ENCODE measurements around the gene USP5. TPM values are rescaled to one million over a fixed set of nuclear protein-coding genes. Genes with fewer than 3 reads are reported as not detected.

The USP5 gene
- total RNA-seq, 2 experiments from 2014 or later, result 31.8 to 33.4 TPM

- POLR2A ChIA-PET, result interaction anchor here (0.6 to 8.0 kb wide), 4 partner anchors 10 to 287 kb away, joined by 3 to 57 read pairs (median 4); partner anchors contain the start of gene MLF2
- Mint-ChIP-seq H3K27me3 (peaks cover 32% of the 10 kb centered on the region), H3K36me3 (ENCODE audit: low read depth) (peaks cover 8% of the 10 kb centered on the region), H3K4me3 (peak overlapping the region; percentile 5), H3K4me1 (ENCODE audit: low read depth) (peaks cover 26% of the 10 kb centered on the region), H3K27ac (no peak overlapping the region), H3K9me3 (no peaks in the 10 kb centered on the region)
- peak; percentile 65 for ATAC-seq (ENCODE audit: poor library complexity)
- peak; percentile 71 to 90 (median 80) for DNase-seq
- peak; percentile 94 for TF ChIP-seq CTCF (IDR thresholded peaks at IDR 0.05)
- Histone ChIP-seq H3K27me3 (ENCODE audit: control insufficient read depth in 1 of 2, insufficient read depth in 2 of 2, low read length in 2 of 2) (peaks cover 19 to 29% of the 10 kb centered on the region in 2 experiments), H3K36me3 (ENCODE audit: insufficient read depth, low read length) (no peaks in the 10 kb centered on the region), H3K27ac (ENCODE audit: low read depth in 1 of 2, low read length in 2 of 2) (no peak overlapping the region), H3K4me3 (ENCODE audit: low read length) (no peak overlapping the region), H3K9me3 (ENCODE audit: control insufficient read depth in 1 of 2, insufficient read depth in 1 of 2, low read length in 2 of 2) (peaks cover 0 to 6% of the 10 kb centered on the region in 2 experiments), H3K4me1 (ENCODE audit: insufficient read depth, low read length) (peaks cover 51% of the 10 kb centered on the region)
- CTCF ChIA-PET, result interaction anchor here (0.7 to 1.8 kb wide), 6 partner anchors 33 to 73 kb away, joined by 3 to 8 read pairs (median 3); partner anchors contain the start of genes MLF2 and PTMS
- intact Hi-C loops (cut with DNase I, micrococcal nuclease), result loop anchor here (1.0 to 5.0 kb wide), 7 partner anchors 38 to 263 kb away; partner anchors contain the start of genes CD4 (in 1 of the 2) and MLF2 (in 1 of the 2)
These were observed 26.4 kb upstream of the USP5 start for GRCh38 chr12:6825398-6826124.

GRCh38 chr12:6826125-6826733 is 25.7 kb upstream of the USP5 start:
- no peak overlapping the region for H3K27ac ChIP-seq (ENCODE audit: low read depth in 1 of 2, low read length in 2 of 2)
- Mint-ChIP-seq H3K4me3 (peak overlapping the region; percentile 4), H3K4me1 (ENCODE audit: low read depth) (peaks cover 19% of the 10 kb centered on the region), H3K27ac (no peak overlapping the region), H3K36me3 (ENCODE audit: low read depth) (peaks cover 1% of the 10 kb centered on the region), H3K9me3 (no peaks in the 10 kb centered on the region), H3K27me3 (peaks cover 32% of the 10 kb centered on the region)
- ChIA-PET POLR2A (interaction anchor here (1.5 to 8.0 kb wide), 2 partner anchors 15 to 73 kb away, joined by 4 to 57 read pairs; partner anchors contain the start of gene MLF2), CTCF (interaction anchor here (0.7 to 1.2 kb wide), 5 partner anchors 34 to 73 kb away, joined by 3 to 5 read pairs (median 3); partner anchors contain the start of genes MLF2 and PTMS)
- intact Hi-C loops (cut with DNase I, micrococcal nuclease), result loop anchor here in 1 of 2 experiments (5.0 kb wide), 2 partner anchors 39 to 264 kb away; partner anchors contain the start of gene CD4
- H3K4me1 ChIP-seq (ENCODE audit: insufficient read depth, low read length), result peaks cover 44% of the 10 kb centered on the region
- H3K27me3 ChIP-seq (ENCODE audit: control insufficient read depth in 1 of 2, insufficient read depth in 2 of 2, low read length in 2 of 2), result peaks cover 19 to 29% of the 10 kb centered on the region in 2 experiments
- TF ChIP-seq CTCF (IDR thresholded peaks at IDR 0.05), result no peak
- peaks cover 0 to 6% of the 10 kb centered on the region in 2 experiments for H3K9me3 ChIP-seq (ENCODE audit: control insufficient read depth in 1 of 2, insufficient read depth in 1 of 2, low read length in 2 of 2)
- ATAC-seq (ENCODE audit: poor library complexity), result no peak
- DNase-seq, result no peak
- no peaks in the 10 kb centered on the region for H3K36me3 ChIP-seq (ENCODE audit: insufficient read depth, low read length)
- H3K4me3 ChIP-seq (ENCODE audit: low read length), result no peak overlapping the region

- CTCF ChIA-PET, result interaction anchor here (2.7 kb wide), 1 partner anchor 60 kb away, joined by 6 read pairs; no protein-coding TSS in a partner anchor
- Mint-ChIP-seq H3K4me1 (ENCODE audit: low read depth) (peaks cover 17% of the 10 kb centered on the region), H3K27me3 (peaks cover 30% of the 10 kb centered on the region), H3K4me3 (peak overlapping the region; percentile 89), H3K36me3 (ENCODE audit: low read depth) (no peaks in the 10 kb centered on the region), H3K9me3 (no peaks in the 10 kb centered on the region), H3K27ac (peak overlapping the region; percentile 61)
- no peak for TF ChIP-seq CTCF (IDR thresholded peaks at IDR 0.05)
- DNase-seq, result peak in 1 of 14 experiments; percentile 36
- H3K27ac ChIP-seq (ENCODE audit: low read depth in 1 of 2, low read length in 2 of 2), result no peak overlapping the region
- POLR2A ChIA-PET, result interaction anchor here (2.8 to 8.0 kb wide), 2 partner anchors 25 to 73 kb away, joined by 28 to 57 read pairs; partner anchors contain the start of genes CDCA3, MLF2 and USP5
- H3K9me3 ChIP-seq (ENCODE audit: control insufficient read depth in 1 of 2, insufficient read depth in 1 of 2, low read length in 2 of 2), result peaks cover 0 to 6% of the 10 kb centered on the region in 2 experiments
- peaks cover 38% of the 10 kb centered on the region for H3K4me1 ChIP-seq (ENCODE audit: insufficient read depth, low read length)
- H3K36me3 ChIP-seq (ENCODE audit: insufficient read depth, low read length), result no peaks in the 10 kb centered on the region
- no peak for ATAC-seq (ENCODE audit: poor library complexity)
- intact Hi-C loops (cut with DNase I, micrococcal nuclease), result loop anchor here in 1 of 2 experiments (5.0 kb wide), 2 partner anchors 40 to 265 kb away; partner anchors contain the start of gene CD4
- peaks cover 19 to 27% of the 10 kb centered on the region in 2 experiments for H3K27me3 ChIP-seq (ENCODE audit: control insufficient read depth in 1 of 2, insufficient read depth in 2 of 2, low read length in 2 of 2)
- H3K4me3 ChIP-seq (ENCODE audit: low read length), result no peak overlapping the region
These were observed 25.1 kb upstream of the USP5 start for GRCh38 chr12:6826734-6827436.
